GM21723 (cell line): Measurements from ENCODE around the gene PDE9A.
"Not testable (repeated sequence)": the region's sequence is repeated elsewhere in the genome, so short reads cannot be mapped to it uniquely, and the experiment has no call there.

Source experiments
- ATAC-seq: cut with Tn5 transposase; IDR thresholded peaks from one replicate; pipeline ENCODE4 v1.9.1; 2021; ENCODE audit warnings: mild to moderate bottlenecking, moderate library complexity; ENCODE audit not compliant: unreplicated experiment

The PDE9A gene

GRCh38 chr21:42653231-42654061, at the start of gene PDE9A:
TSS of gene PDE9A (plus strand) at chr21:42653621. CDS start at chr21:42653815, 194 bp downstream.
- no peak for ATAC-seq

GRCh38 chr21:42607102-42607501, 46.3 kb upstream of the PDE9A start:
- ATAC-seq, result no peak

GRCh38 chr21:42607525-42608102, 45.8 kb upstream of the PDE9A start:
- ATAC-seq, result no peak

GRCh38 chr21:42608446-42608845, 45.0 kb upstream of the PDE9A start:
- ATAC-seq, result no peak

DNA sequence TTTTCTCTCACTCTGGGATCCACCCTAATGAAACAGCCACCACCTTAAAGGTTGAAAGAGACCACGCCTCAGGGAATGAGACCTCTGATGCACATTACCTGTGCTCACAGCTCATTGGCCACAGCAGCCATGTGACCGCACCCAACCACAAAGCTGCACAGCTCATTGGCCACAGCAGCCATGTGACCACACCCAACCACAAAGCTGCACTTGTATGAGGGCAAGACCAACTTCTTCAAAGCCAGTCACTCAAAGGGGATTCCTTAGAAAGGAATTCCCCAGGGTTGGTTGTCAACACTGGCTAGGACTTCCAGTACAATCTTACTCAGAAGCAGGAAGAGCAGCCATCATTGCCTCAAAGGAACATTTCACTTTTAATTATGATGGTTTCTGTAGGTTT, 43.6 kb upstream of the PDE9A start:
- ATAC-seq, result no peak

DNA sequence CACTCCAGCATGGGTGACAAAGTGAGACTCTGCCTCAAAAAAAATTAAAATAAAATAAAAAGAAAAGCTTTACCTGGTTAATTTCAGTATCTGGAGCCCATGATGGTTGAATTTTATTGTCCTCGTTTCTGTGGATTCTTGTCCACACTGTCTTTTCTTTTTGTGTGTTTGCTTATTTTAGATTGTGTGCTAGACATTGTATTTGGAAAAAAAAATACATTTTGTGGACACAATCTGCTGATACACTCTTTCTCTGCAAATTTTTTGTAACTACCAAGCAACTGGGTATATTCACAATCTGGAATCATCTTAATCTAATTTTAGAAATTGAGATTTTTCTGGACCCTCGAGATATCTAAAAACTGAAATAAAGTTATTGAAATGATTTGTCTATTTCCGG, 41.6 kb upstream of the PDE9A start:
- no peak for ATAC-seq

- no peak for ATAC-seq
These were observed 41.0 kb upstream of the PDE9A start for GRCh38 chr21:42612390-42612789.

GRCh38 chr21:42613756-42614155, 39.7 kb upstream of the PDE9A start:
- no peak for ATAC-seq

DNA sequence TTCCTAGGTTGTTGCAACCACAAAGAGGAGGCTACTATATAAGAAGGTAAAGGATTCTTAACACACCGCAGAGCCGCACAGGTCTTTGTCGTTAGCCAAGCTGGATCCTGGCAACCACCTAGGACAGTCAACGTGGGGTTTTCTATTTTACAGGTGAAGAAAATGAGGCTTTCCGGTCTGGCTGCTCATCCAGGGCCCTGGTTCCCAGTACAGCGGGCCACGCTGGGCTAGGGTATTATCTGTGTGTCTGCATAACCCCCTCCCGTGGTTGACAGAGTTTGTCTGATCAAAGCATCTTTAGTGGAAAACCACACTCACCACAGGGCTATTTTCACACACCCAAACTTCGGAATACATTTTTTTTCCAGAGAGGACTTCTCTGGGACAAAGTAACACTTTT, 39.0 kb upstream of the PDE9A start:
- ATAC-seq, result no peak

DNA sequence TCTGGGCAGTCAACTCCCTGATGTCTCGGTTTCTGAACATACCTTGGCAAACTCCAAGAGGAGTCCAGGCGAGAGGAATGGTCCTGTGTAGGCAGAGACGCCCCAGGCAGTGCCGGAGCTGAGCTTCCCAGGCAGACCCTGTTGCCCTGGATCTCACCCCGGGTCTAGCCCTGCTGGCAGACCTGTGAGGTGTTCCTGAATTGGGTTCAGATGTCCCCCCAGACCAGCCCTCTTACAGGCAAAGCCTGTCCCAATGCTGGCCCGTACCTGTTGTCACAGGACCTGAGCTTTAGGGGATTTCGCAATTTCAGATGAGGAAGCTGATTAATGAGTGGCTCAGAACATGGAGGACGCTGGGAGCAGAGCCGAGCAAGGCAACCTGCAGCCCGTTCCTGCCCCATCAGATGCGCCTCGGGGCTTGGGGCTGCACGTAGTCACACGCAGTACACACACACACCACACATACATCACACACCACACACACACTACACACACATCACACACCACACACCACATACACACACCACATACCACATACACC, 38.5 kb upstream of the PDE9A start:
- no peak for ATAC-seq

GRCh38 chr21:42615377-42615776, 38.0 kb upstream of the PDE9A start:
- not testable (repeated sequence) for ATAC-seq

DNA sequence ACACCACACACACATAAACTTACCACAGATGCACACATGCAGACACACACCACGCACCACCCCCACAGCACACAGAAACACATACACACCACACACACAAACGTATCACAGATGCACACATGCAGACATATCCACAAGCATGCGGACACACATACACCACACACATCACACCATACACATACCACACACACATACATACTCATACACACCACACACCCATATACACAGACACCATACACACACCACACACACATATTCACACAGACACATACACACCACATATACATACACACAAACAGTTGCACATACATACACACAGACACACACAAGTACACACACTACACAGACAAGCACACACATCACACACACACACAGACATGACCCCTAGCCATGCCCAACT, 37.5 kb upstream of the PDE9A start:
- no peak for ATAC-seq

- ATAC-seq, result no peak
These were observed 37.0 kb upstream of the PDE9A start for GRCh38 chr21:42616446-42616845.

- ATAC-seq, result no peak
These were observed 36.5 kb upstream of the PDE9A start for GRCh38 chr21:42616941-42617340.

DNA sequence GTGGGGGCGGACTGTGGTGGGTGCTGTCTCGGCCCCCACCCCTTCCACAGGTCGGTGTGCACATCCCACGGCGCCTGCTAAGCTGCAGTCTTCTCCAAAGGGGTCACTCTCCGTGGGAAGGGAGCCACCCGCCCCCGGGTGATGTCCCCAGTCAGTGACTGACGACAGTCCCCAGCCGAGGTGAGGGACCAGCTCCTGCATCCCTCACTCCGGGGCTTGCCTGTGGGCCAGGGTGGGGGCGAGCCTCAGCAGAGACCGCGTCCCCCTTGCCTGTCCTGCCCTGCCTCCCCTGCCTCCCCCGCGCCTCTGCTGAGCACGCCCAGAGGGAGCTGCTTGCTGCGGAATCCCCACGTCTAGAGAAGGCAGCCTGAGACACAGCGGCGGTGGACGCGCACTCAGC, 35.9 kb upstream of the PDE9A start:
- ATAC-seq, result no peak

DNA sequence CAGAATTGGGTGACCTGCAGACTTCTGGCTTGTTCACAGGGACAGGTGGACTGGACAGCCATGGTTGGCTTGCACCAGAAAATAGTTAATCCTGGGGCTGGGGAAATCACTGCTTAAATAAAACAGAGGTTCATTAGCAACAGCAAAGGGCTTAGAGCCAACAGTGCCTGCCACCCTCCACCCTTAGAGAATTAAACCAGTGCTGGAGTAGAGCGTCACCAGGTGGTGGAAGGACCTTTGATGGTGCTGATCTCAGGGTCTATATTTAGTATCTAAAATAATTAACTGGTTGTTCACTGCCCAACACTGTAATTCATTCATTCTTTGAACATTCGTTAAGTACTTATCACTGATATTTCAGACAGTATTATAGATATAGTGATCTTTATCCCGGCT, 34.7 kb upstream of the PDE9A start:
- ATAC-seq, result no peak

DNA sequence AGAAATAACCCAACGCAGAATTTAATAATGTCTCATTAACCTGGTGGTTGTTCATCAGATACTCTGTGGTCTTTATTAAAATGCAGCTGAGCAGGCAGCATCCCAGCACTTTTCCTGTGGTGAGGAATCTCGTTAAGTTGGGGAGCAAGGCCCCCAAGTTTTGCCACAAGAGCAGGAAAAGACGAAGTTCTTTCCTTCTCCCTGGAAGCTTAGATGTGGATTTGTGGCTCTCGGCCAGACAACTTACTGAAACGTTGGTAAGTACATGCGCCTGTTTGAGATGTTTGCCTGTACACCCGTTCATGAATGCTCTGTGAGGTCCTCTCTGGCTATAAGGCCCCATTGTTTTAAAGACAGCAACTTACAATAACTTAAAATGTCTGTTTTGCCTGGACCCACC, 34.3 kb upstream of the PDE9A start:
- no peak for ATAC-seq

- no peak for ATAC-seq
These were observed 33.6 kb upstream of the PDE9A start for GRCh38 chr21:42619841-42620240.

- no peak for ATAC-seq
These were observed 32.1 kb upstream of the PDE9A start for GRCh38 chr21:42621166-42621818.

DNA sequence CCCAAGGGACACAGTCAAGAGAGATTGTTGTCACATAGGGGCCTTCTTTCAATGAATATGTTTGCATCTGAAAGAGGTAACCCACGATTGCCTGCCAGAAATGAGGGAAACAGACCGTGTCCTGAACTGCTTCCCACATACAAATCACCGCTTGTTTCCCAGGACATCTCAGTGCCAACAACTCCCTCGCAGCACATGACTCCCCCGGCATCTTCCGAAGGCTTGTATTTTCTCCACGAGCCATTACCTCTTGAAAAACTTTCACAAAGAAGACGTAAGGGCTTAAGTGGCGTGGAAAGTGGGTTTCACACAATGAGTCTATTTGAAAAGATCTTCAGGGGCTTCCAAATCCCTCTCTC, 31.6 kb upstream of the PDE9A start:
- no peak for ATAC-seq

DNA sequence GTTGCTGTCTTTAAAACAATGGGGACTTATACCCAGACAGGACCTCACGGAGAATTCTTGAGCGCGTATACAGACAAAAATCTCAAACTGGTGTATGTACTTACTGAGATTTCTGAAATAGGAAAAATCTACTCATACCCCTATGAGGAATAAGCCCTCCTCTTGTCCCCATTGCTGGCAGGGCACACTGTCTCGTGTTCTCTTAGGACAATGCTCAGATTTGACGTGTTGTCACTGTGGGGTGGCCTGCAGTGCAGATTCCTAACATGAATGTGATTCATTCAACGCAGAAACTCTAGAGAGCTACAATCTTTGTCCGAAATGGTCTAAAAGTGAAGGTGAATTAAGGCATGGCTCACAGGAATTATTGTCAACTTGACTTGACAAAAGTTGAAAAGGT, 31.1 kb upstream of the PDE9A start:
- no peak for ATAC-seq

DNA sequence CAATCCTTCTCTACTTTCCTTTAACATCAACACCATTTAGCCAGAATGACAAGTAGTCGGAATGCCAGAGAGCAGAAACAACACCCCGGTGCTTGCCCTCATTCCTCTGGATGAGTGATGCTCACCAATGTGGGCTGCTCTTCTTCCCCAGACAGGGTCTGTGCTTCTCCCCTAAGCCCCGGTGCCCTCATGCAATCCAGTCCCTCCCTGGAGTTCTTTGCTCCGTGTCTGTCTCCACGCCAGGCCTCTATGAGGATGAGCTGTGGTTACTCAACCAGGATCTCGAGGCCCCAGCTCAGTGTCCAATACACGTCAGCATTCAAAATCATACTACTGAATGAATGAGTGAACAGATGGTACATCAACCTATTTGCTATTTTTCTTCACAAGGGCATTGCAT, 29.7 kb upstream of the PDE9A start:
- no peak for ATAC-seq
